Measurements from ENCODE around the gene TRIM8.

DNA sequence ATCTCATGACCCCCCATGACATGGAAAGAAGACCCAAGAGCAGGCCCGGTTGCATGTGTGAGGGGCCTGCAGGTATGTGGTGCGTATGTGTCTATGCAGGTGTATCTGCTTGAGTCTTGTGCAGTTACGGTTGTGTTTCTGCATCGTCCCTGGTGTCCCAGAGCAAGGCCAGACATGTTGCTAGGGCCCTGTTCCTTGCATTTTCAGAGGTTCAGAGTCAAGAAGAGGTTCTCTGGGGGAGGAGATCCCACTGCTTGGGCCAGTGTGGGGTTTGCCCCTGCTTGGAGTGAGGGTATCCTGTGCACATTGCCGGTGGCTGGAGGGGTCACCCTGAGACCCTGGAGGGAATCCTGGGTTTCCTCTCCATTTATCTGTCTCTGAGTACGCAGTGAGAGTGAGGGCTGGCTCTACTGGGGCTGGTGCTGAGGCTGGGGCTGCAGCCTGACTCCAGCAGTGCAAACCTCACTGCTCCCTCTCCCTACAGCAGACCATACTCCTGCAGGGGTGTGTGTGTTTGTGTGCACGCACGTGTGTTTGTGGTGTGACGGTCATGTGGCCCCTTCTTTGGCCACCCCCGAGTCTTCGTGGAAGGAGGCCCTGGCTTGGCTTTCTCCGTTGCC, 4.1 kb downstream of the TRIM8 start:
- TF ChIP-seq, protein P1, sequence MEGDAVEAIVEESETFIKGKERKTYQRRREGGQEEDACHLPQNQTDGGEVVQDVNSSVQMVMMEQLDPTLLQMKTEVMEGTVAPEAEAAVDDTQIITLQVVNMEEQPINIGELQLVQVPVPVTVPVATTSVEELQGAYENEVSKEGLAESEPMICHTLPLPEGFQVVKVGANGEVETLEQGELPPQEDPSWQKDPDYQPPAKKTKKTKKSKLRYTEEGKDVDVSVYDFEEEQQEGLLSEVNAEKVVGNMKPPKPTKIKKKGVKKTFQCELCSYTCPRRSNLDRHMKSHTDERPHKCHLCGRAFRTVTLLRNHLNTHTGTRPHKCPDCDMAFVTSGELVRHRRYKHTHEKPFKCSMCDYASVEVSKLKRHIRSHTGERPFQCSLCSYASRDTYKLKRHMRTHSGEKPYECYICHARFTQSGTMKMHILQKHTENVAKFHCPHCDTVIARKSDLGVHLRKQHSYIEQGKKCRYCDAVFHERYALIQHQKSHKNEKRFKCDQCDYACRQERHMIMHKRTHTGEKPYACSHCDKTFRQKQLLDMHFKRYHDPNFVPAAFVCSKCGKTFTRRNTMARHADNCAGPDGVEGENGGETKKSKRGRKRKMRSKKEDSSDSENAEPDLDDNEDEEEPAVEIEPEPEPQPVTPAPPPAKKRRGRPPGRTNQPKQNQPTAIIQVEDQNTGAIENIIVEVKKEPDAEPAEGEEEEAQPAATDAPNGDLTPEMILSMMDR (IDR thresholded peaks at IDR 0.05), result no peak
- TF ChIP-seq POLR2A (IDR thresholded peaks at IDR 0.05) (no peak), EP300 (IDR thresholded peaks at IDR 0.05) (no peak)

Data from ovary (tissue), 3 donors.